Right hindlimb (tissue), 1 donor: ENCODE results near the gene ATP10A.
A peak's percentile ranks its signal among the peaks of the same experiment; 100 is the strongest.
"Not testable (repeated sequence)": the region's sequence is repeated elsewhere in the genome, so short reads cannot be mapped to it uniquely, and the experiment has no call there.

ENCODE experiments used
- DNase-seq: peaks from one replicate; pipeline ENCODE4 v3.0.0-alpha.2; 2018

Gene ATP10A

GRCh38 chr15:25768271-25768670, 94.9 kb downstream of the ATP10A start:
- DNase-seq, result no peak

GRCh38 chr15:25767356-25768151, 95.6 kb downstream of the ATP10A start:
- DNase-seq, result no peak

DNA sequence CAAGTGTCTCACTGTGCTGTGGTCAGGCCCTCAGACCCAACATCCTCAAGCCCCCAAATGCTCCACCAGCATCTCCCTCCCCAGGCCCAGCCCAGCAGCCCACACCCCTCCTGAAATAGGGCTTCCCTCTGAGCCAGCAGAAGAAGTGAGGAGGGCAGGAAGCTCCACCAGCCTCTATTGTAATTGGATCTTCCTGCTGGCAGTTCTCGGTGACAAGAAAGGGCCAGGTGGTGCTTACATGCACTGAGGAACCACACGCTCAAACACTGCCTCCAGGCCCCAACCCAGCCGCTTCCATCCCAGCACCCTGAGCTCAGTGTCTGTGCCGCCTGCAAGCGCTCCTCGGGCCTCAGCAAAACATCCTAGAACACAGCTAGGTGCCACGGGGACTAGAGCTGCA, 96.7 kb downstream of the ATP10A start:
- DNase-seq, result no peak

- DNase-seq, result no peak
These were observed 98.0 kb downstream of the ATP10A start for GRCh38 chr15:25764980-25765735.

DNA sequence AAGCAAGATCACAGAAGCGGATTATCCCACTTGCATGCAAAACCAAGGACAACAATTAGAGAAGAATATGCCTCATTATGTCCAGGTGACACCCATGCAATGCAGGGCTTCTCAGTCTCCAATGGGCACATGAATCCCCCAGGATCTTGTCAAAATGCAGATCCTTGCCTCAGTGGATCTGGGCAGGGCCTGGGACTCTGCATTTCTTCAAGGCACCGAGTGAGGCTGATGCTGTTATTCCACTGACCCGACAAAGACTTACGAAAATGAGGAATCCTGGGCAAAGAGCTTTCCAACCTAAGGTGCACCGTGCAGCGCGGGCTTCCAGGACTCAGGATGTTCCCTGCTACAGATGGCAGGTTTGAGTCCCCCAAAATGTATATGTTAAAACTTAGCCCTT, 99.2 kb downstream of the ATP10A start:
- no peak for DNase-seq

- DNase-seq, result no peak
These were observed 99.8 kb downstream of the ATP10A start for GRCh38 chr15:25763331-25763751.

DNA sequence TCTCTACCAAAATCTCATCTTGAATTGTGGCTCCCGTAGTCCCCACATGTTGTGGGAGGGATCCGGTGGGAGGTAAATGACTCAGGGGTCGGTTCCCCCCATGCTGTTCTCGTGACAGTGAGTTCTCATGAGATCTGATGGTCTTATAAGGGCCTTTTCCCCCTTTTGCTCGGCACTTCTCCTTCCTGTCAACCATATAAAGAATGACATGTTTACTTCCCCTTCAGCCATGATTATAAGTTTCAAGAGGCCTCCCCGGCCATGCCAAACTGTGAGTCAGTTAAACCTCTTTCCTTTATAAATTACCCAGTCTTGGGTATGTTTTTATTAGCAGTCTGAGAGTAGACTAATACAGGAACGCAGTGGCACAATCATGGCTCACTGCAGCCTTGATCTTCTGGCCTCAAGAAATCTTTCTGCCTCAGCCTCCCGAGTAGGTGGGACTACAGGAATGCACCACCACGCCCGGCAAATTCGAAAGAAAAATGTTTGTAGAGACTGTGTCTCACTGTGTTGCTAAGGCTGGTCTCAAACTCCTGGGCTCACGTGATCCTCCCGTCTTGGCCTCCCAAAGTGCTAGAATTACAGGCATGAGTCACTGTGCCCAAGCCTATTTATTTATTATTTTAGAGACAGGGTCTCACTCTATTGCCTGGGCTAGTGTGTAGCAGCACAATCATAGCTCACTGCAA, 101.0 kb downstream of the ATP10A start:
- DNase-seq, result no peak

DNA sequence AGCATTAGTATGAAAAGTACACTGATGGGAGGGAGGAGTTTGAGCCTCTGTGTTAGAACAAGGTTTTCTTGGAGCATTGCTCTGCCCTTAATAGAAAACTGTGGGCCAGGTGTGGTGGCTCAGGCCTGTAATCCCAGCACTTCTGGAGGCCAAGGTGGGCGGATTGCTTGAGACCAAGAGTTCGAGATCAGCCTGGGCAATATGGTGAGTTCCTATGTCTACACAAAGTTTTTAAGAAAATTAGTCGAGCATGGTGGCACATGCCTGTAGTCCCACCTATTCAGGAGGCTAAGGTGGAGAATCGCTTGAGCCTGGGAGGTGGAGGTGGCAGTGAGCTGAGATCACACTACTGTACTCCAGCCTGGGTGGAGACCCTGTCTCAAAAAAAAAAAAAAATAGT, 103.7 kb downstream of the ATP10A start:
- DNase-seq, result no peak

DNA sequence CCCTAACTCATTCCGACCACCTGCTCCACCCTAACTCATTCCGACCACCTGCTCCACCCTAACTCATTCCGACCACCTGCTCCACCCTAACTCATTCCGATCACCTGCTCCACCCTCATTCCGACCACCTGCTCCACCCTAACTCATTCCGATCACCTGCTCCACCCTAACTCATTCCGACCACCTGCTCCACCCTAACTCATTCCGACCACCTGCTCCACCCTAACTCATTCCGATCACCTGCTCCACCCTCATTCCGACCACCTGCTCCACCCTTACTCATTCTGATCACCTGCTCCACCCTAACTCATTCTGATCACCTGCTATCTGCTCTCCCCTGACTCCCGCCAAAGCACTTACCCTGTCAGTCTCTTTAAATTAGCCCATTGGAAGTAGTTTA, 104.5 kb downstream of the ATP10A start:
- DNase-seq, result not testable (repeated sequence)

DNA sequence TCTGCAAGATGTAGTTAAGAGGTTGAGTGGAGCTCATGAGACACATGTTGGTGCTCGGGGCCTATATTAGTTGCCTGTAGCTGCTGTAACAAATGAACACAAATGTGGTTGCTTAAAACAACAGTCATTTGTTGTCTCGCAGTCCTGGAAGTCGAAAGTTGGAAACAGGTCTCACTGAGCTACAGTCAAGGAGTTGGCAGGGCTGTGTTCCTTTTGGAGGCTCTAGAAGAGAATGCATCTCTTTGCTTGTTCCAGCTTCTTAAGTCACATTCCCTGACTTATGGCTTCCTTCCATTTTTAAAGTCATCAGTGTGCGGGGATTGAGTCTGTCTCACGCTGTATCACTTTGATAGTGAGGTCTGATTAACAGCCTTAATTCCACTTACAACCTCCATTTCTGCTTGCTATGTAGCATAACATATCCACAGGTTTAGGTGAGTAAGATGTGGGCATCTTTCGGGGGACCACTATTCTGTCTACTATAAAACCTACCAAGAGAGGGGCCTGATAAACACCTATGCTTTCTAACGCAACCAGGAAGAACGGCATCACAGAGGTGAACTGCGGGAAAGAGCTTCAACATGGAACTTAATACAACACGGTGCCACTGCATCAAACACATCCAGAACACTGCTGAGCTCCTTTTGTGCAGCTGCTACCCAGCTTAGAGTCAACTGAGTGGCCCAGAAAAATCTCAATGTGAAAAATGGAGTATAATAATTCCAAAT, 119.4 kb downstream of the ATP10A start:
- DNase-seq, result no peak

DNA sequence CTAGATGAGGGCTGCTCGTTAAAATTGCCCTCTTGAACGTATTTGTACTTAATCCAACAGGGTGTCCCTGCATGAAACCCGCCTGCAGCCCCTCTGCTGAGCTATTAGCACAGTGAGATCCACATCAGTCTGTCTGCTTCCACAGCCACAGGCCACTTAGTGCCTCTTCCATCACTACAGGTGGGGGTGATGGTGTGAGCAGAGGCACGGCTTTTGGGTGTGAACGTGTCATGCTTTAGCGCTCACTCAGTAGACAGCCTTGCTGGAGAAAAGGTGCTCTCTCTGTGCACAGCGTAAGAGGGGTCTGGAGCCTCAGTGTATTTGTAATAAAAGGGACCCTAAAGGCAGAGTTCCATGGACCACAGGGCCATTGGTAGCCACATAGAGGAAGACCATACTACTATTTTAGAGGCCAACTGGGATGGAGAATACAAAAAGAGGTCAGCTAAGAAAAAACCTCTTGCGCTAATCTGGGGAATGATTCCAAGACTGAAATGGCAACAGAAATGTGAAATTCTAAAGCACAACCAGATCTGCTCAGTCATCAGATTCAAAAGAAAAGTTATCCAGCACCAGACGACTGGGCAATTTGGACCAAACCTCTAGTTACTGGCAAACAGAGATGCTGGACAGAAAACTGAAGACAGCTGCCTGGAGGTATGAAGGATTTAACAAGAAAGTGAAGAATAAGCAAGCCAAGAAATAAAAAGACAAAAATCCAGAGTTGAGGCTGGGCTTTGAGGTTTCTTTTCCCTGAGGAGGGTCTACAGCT, 120.2 kb downstream of the ATP10A start:
- no peak for DNase-seq

- DNase-seq, result no peak
These were observed 120.9 kb downstream of the ATP10A start for GRCh38 chr15:25742041-25742730.

GRCh38 chr15:25741256-25741580, 121.9 kb downstream of the ATP10A start:
- DNase-seq, result no peak

DNA sequence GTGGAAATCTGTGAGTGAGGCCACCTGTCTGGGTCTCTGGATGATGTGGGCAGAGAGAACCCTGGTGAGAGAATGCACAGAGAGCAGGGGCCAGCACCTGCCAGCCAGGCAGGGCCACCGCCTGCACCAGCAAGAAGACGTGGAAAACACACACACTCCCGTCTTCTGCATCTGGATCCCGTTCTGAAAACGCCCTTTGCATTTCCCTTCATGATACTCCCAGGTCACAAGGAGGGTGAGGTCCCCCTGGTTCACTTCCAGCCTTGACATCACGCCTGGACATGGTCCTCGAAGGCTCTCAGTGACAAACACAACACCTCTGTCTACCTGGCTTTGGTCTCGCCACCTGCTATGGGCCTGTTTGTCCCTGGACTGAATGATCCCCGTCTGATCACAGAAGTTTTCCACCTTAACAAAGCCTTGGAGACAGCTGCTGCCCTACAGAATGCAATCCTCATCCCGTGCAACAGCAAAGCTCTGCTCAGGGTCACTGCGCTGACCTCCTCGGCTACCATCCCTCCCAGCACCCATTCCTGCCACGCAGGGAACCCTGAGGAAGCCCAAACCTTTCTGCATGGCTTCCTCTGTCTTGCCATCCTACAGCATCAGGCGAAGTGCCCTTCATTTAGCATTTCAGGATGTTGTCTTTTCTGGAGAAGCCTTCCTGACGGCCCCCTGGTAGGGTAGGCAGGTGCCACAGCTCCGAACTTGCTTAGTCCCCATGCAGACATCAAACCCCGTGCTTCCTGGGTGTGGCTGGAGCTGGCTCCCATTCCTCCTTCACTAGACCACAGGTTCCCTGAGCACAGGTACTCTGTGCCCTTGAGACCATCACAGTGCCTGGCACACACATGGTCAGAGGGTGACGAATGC, 122.5 kb downstream of the ATP10A start:
- DNase-seq, result no peak

DNA sequence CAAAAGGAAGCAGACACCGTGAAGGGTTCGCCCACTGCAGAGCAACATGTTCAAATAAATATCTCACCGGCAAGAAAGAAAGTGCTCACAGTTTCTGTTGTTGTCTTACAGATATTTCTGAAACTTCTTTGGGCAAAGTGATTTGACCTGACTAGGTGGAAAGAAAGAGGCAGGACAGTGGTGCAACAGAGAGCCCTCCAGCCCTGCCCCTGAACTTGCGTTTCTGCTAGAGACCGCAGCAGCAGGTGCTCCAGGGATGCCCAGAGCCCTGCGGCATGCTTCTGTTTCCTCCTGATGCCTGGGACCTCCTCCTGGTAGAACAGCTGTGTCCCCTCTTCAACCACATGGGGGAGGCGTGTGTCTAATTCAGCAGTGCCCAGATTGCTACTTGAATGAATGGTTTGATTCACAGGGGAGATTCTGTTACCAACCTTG, 123.4 kb downstream of the ATP10A start:
- peak; percentile 49 for DNase-seq

DNA sequence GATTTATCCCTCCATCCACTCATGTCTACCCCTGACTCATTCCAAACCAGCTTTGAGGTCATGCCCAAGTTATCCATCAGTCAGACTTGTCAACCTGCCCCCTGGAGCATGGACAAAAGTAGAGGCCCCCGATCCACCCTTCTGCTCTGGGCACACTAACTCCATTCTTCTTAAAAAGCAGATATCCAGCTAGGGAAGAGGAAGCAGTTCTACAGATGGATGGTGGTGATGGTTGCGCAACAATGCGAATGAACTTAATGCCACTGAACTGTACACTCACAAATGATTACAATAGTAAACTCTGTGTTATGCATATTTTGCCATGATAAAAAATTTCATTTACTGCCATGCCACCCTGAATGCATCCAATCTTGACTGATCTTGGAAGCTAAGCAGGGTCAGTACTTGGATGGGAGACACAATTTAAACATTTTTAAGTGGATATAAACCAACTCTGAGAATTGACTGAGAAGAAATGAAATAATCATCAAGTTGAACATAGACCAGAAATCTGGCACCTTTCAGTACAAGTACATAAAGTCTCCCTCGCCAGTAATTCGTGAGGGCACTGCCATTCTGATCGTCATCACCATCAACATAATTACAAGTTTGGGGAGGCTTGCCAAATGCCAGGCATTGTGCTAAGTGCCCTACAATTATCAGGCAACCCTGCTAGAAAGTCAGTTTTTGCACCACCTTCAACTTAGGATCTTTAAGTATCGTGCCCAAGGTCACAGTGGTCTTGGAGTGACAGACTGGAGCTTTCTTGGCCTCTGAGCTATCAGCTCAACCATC, 124.8 kb downstream of the ATP10A start:
- DNase-seq, result no peak

DNA sequence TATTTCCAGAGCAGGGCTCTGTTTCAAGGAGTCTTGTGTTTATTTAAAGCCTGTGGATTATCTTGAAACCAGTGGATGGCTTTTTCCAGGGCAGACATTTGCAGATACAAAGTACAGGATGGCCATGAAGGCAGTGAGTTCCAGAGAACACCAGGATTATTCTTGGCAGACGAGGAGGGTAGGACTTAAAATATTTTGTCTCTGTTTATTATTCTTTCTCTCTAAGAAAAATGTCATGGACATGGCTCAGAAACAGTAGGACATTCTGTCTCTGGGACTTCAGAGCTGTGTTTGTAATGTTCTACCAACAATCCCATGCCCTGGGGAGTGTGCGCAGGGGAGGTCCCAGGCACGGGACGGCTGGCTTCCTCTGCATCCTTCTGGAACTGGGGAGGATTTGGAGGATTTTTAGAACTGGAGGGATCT, 125.9 kb downstream of the ATP10A start:
- DNase-seq, result no peak

DNA sequence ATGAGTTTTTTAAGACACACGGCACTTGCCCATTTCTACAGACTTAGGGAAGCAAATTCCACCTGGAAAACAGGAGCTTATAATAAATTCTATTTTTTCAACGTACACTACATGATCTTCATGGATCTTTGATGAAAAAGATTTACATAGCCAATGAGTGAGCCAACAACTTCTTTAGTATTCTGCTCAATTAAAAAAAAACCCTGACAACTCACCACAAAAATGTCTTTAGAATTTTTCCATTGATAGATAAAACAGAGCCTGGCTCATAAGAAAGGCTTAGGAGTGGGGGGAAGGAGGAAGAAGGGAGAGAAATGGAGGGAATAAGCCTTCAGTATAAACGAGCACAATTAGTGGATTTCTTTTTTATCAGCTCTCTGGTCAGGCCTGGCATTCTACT, 126.7 kb downstream of the ATP10A start:
- no peak for DNase-seq

DNA sequence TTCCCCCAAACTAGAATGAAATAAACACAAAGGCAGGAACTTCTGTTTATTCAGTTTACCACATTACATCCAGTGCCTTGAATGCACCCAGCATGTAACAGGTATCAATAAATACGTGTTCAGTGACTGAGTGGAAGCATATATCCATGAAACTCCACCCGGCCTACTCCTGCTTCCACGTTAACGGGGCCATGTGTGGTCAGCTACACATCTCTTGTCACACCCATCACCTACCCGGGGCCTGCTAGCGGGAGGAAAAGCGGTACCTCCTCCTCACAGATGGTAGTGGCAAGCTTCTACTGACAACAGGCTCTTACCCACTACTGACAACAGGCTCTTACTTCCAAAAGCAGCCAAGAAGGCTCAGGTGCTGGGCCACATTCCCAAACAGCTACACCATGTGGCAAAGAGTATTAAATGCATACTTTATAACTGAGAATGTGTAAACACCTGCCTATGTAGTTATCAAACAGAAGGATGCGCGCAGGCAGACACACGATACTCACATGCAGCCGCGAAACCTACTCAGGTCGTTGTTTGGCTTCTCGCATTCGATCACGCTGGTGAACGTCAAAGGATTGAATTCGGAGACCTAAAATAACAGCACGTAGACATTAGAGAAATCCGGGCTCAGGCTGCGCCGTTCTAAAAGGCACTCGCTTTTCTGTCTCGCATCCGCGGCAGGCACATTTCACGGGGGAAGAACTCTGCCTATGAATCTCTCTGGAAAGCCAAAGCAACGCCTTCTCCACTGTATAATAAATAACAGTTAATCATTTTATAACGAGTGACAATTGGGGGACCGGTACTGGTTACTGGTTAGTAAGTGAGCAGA, 127.4 kb downstream of the ATP10A start:
- no peak for DNase-seq
